ENCODE measurements around the gene PP2D1. TPM values are rescaled to one million over a fixed set of nuclear protein-coding genes. Genes with fewer than 3 reads are reported as not detected.

Gene PP2D1
- total RNA-seq, 4 donors from 2014 or later, result not detected

DNA sequence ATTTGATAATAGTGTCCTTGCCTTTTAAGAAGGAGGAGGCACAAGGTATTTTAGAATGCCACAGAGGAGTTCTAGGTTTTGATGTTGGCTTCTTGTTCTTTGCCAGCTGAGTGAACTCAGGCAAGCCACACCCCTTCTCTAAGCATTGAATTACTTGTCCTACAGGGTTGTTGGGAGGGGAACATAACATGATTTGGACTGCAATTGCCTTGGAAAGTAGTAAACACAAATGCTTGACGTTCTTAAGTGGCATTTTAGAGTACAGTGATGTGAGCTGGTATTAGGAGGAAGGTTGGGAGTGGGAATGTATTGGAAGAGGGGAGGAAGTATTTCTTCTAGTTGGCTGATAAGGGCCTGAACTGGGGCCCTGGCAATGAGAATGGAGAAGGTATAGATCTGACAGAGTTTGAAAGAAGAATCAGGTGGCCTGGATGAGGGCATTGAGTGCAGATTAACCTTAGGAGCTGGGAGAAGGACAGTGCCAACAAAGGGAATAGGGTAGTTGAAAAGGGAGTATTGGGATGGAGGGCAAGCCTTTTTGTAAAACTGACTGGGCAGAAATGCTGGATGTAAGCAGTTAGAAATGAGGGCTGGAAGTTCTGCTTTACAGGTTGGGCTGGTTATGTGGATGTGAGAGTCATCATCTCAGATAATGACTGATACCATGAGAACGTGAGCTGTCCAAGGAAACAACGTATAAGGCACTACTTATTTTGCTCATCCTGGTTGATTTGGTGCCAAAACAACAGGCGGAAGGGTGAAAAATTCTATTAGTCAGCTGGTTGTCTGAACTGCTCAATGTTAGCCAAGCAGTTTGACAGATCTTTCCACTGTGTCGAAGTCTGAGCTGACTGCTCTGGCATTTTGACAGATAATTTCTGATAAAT is 44.9 kb upstream of the PP2D1 start:
- H3K36me3 ChIP-seq, result no peaks in the 10 kb centered on the region
- no peak for DNase-seq
- H3K4me3 ChIP-seq, result no peak overlapping the region
- H3K27me3 ChIP-seq, result no peaks in the 10 kb centered on the region
- no peak for TF ChIP-seq POLR2A (IDR thresholded peaks at IDR 0.05)
- TF ChIP-seq, protein P1, sequence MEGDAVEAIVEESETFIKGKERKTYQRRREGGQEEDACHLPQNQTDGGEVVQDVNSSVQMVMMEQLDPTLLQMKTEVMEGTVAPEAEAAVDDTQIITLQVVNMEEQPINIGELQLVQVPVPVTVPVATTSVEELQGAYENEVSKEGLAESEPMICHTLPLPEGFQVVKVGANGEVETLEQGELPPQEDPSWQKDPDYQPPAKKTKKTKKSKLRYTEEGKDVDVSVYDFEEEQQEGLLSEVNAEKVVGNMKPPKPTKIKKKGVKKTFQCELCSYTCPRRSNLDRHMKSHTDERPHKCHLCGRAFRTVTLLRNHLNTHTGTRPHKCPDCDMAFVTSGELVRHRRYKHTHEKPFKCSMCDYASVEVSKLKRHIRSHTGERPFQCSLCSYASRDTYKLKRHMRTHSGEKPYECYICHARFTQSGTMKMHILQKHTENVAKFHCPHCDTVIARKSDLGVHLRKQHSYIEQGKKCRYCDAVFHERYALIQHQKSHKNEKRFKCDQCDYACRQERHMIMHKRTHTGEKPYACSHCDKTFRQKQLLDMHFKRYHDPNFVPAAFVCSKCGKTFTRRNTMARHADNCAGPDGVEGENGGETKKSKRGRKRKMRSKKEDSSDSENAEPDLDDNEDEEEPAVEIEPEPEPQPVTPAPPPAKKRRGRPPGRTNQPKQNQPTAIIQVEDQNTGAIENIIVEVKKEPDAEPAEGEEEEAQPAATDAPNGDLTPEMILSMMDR (IDR thresholded peaks at IDR 0.05), result no peak
- H3K9me3 ChIP-seq, result no peaks in the 10 kb centered on the region
- H3K27ac ChIP-seq, result peak overlapping the region in 3 of 4 donors; percentile 21 to 34 (median 32)
- peaks cover 0 to 37% (median 13%) of the 10 kb centered on the region in 4 donors for H3K4me1 ChIP-seq

DNA sequence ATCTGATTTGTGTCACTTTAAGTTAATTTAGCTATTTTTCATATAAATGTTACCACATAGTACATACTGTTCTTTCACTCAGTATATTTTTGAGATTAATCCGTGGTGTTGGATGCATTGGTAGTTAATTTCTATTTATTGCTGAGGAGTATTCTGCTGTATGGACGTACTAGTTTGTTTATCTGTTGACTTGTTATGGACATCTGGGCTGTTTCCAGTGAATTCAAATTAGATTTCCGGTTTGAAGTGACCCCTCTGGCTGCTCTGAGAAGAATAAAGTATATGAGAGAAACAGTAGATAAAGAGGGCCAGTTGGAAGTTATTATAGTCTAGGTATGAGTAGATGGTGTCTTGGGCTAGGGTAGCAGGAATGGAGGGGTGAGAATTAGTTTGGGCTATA is 43.8 kb upstream of the PP2D1 start:
- Histone ChIP-seq H3K27me3 (no peaks in the 10 kb centered on the region), H3K9me3 (no peaks in the 10 kb centered on the region), H3K4me1 (peaks cover 0 to 37% (median 9%) of the 10 kb centered on the region in 4 donors), H3K36me3 (no peaks in the 10 kb centered on the region), H3K4me3 (no peak overlapping the region), H3K27ac (peak overlapping the region in 3 of 4 donors; percentile 27 to 55 (median 42))
- no peak for DNase-seq
- no peak for TF ChIP-seq POLR2A (IDR thresholded peaks at IDR 0.05)

DNA sequence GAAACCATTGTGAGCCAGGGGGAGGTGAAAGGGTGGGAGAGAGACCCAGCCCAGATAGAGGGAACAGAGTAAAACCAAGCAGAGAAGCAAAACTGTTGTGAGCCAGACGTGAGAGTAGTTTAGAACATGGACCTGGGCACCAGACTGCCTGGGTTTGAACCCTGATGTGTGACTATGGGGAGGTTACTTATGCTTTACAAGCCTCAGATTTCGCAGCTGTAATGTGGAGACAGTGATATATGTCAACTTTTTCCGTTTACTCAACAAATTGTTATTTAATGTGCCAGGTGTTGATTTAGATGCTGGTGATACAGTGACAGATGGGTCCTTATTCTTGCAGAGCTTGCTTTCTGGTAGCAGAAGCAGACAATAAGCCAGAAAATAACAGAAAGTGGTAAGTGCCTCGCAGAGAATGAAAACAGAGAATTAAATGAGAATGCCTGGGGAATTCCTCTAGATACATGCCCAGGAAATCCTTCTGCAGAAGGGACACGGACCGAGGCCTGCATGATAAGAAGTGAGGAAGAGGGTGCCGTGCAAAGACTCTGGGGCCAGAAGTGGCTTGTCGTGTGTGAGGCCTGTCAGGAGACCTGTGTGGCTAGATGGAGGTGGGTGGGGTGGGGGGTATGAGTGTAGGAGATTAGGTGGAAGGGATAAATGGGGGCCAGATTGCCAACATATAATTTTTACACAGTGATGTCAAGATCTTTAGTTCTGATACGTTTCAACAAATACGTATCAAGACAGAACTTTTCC is 43.1 kb upstream of the PP2D1 start:
- H3K27me3 ChIP-seq, result no peaks in the 10 kb centered on the region
- H3K36me3 ChIP-seq, result no peaks in the 10 kb centered on the region
- DNase-seq, result no peak
- no peak overlapping the region for H3K4me3 ChIP-seq
- peaks cover 0 to 37% (median 8%) of the 10 kb centered on the region in 4 donors for H3K4me1 ChIP-seq
- H3K27ac ChIP-seq, result peak overlapping the region; percentile 6 to 55 (median 34)
- no peak for TF ChIP-seq POLR2A (IDR thresholded peaks at IDR 0.05)
- TF ChIP-seq, protein P1 (IDR thresholded peaks at IDR 0.05), result no peak
- no peaks in the 10 kb centered on the region for H3K9me3 ChIP-seq

DNA sequence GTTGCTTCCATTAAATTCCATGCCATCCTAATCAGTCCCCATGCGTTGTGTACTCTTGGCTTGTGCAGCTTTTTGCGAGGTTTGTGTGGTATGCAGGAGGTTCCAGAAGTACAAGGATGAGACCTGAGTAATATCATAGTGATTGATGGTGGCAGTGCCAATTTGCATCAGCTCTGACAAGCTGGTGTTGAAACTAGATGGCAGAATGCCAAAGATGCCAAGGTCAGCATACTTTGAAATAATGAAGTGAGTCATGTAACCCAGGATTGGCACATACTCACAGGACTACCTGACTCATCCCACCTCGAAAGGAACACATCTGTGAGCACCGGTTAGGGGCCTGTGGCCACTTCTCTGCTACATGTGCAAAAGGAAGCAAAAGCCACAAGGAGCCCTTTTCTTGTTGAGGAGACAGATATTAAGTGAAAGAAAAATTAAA is 42.5 kb upstream of the PP2D1 start:
- H3K27me3 ChIP-seq, result no peaks in the 10 kb centered on the region
- no peaks in the 10 kb centered on the region for H3K36me3 ChIP-seq
- H3K4me3 ChIP-seq, result no peak overlapping the region
- no peak for TF ChIP-seq POLR2A (IDR thresholded peaks at IDR 0.05)
- TF ChIP-seq, protein P1 (IDR thresholded peaks at IDR 0.05), result no peak
- H3K9me3 ChIP-seq, result no peaks in the 10 kb centered on the region
- peaks cover 0 to 37% (median 8%) of the 10 kb centered on the region in 4 donors for H3K4me1 ChIP-seq
- DNase-seq, result peak; percentile 41 to 84 (median 51)
- H3K27ac ChIP-seq, result peak overlapping the region; percentile 6 to 55 (median 34)

DNA sequence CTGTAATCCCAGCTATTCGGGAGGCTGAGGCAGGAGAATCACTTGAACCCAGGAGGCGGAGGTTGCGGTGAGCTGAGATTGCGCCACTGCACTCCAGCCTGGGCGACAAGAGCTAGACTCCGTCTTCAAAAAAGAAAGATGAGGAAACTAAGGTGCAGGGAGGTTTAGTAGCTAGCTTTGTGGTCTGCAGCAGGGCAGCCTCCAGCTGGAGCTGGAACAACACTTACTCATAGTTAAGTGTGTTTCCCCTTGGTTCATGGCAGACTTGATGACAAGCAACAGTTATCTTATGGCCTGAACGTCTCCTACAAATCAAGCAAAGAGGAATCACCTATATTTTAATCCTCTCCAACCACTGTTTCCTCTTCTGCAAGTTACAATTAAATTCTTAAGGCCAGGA is 40.8 kb upstream of the PP2D1 start:
- H3K9me3 ChIP-seq, result no peaks in the 10 kb centered on the region
- H3K27me3 ChIP-seq, result no peaks in the 10 kb centered on the region
- peaks cover 2 to 41% (median 9%) of the 10 kb centered on the region in 4 donors for H3K4me1 ChIP-seq
- no peak overlapping the region for H3K27ac ChIP-seq
- no peaks in the 10 kb centered on the region for H3K36me3 ChIP-seq
- H3K4me3 ChIP-seq, result no peak overlapping the region
- no peak for TF ChIP-seq POLR2A (IDR thresholded peaks at IDR 0.05)
- TF ChIP-seq, protein P1 (IDR thresholded peaks at IDR 0.05), result no peak
- DNase-seq, result no peak
